Erythroblast (primary cell): ENCODE results near the gene ASTL.

Source experiments
- GATA1 ChIP-seq: IDR thresholded peaks from 2 replicates; pipeline ENCODE4 v1.6.1; 2011; ENCODE audit warnings: low read depth, mild to moderate bottlenecking, control low read depth, low read length, moderate library complexity
- POLR2A ChIP-seq: IDR thresholded peaks from 2 replicates; pipeline ENCODE4 v1.6.1; 2011; ENCODE audit warnings: mild to moderate bottlenecking, low read length

GRCh38 chr2:96116424-96116878 lies 21.9 kb downstream of the ASTL start, which contains the start of gene ADRA2B:
- TF ChIP-seq POLR2A (no peak), GATA1 (no peak)
